Tibial nerve (tissue), 3 donors: ENCODE data around the gene THRSP.

Source experiments
- CTCF ChIP-seq, 5 experiments: fragments of 200-600 bp in 3 of 5; fragments of 450-650 bp in 2 of 5; sonication (generic) in 3 of 5; IDR thresholded peaks; one replicate each; pipeline ENCODE4 v1.5.1; 2016 to 2019; ENCODE audit warnings: antibody characterized with exemption in 5 of 5, mild to moderate bottlenecking in 3 of 5, moderate library complexity in 2 of 5
- POLR2A ChIP-seq, 2 donors: fragments of 450-650 bp; IDR thresholded peaks; one replicate each; pipeline ENCODE4 v1.6.1; 2017; ENCODE audit warnings: antibody characterized with exemption in 2 of 2, mild to moderate bottlenecking in 2 of 2, moderate library complexity in 2 of 2

- no peak for TF ChIP-seq POLR2A (IDR thresholded peaks at IDR 0.05)
- no peak for TF ChIP-seq CTCF (IDR thresholded peaks at IDR 0.05)
Measured at GRCh38 chr11:78071717-78072116, 8.1 kb downstream of the THRSP start.
